ENCODE results near the gene RASSF4.

RASSF4 gene

GRCh38 chr10:44975431-44976331 is 16.1 kb downstream of the RASSF4 start:
- no peak for DNase-seq (ENCODE audit: low read depth in 3 of 3, low spot score in 1 of 3)

- no peak for DNase-seq (ENCODE audit: low read depth in 3 of 3, low spot score in 1 of 3)
Observed at GRCh38 chr10:44976352-44977198, 17.0 kb downstream of the RASSF4 start.

- no peak for DNase-seq (ENCODE audit: low read depth in 3 of 3, low spot score in 1 of 3)
Observed at GRCh38 chr10:44977287-44978212, 17.9 kb downstream of the RASSF4 start.

GRCh38 chr10:44978213-44978569 is 18.6 kb downstream of the RASSF4 start:
- no peak for DNase-seq (ENCODE audit: low read depth in 3 of 3, low spot score in 1 of 3)

- no peak for DNase-seq (ENCODE audit: low read depth in 3 of 3, low spot score in 1 of 3)
Observed at GRCh38 chr10:44978570-44979280, 19.1 kb downstream of the RASSF4 start, which contains the start of gene DEPP1. TSS of gene DEPP1 (minus strand) at chr10:44978809. CDS start at chr10:44978030, 779 bp downstream.

- no peak for DNase-seq (ENCODE audit: low read depth in 3 of 3, low spot score in 1 of 3)
Observed at GRCh38 chr10:44979281-44980191, 19.9 kb downstream of the RASSF4 start.

GRCh38 chr10:44980309-44981171 is 20.9 kb downstream of the RASSF4 start:
- no peak for DNase-seq (ENCODE audit: low read depth in 3 of 3, low spot score in 1 of 3)

GRCh38 chr10:44981172-44982113 is 21.8 kb downstream of the RASSF4 start:
- DNase-seq (ENCODE audit: low read depth in 3 of 3, low spot score in 1 of 3), result no peak

- DNase-seq (ENCODE audit: low read depth in 3 of 3, low spot score in 1 of 3), result no peak
Observed at GRCh38 chr10:44982114-44982460, 22.5 kb downstream of the RASSF4 start.

- DNase-seq (ENCODE audit: low read depth in 3 of 3, low spot score in 1 of 3), result no peak
Observed at GRCh38 chr10:44982496-44982895, 22.9 kb downstream of the RASSF4 start.

- DNase-seq (ENCODE audit: low read depth in 3 of 3, low spot score in 1 of 3), result no peak
Observed at GRCh38 chr10:44983066-44983894, 23.7 kb downstream of the RASSF4 start.

GRCh38 chr10:44983895-44984278 is 24.3 kb downstream of the RASSF4 start:
- no peak for DNase-seq (ENCODE audit: low read depth in 3 of 3, low spot score in 1 of 3)

- DNase-seq (ENCODE audit: low read depth in 3 of 3, low spot score in 1 of 3), result no peak
Observed at GRCh38 chr10:44984671-44985101, 25.1 kb downstream of the RASSF4 start.

GRCh38 chr10:44985175-44985681 is 25.6 kb downstream of the RASSF4 start:
- no peak for DNase-seq (ENCODE audit: low read depth in 3 of 3, low spot score in 1 of 3)

GRCh38 chr10:44986179-44986578 is 26.6 kb downstream of the RASSF4 start:
- DNase-seq (ENCODE audit: low read depth in 3 of 3, low spot score in 1 of 3), result no peak

- DNase-seq (ENCODE audit: low read depth in 3 of 3, low spot score in 1 of 3), result no peak
Observed at GRCh38 chr10:44986670-44987069, 27.1 kb downstream of the RASSF4 start.

Measured in stimulated activated CD4-positive, alpha-beta T cell treated with anti-CD3 and anti-CD28 coated beads, TNF-alpha, amount 100 ng/mL, for 1 hour (primary cell).